ENCODE data around the gene TSPAN5.

GRCh38 chr4:98687876-98688275 lies 29.5 kb upstream of the TSPAN5 start:
- no peak for TF ChIP-seq POLR2A (IDR thresholded peaks at IDR 0.05)
- no peak for TF ChIP-seq CTCF (IDR thresholded peaks at IDR 0.05)
- no peak for TF ChIP-seq POLR2AphosphoS5 (IDR thresholded peaks at IDR 0.05)
- no peak for TF ChIP-seq EP300 (IDR thresholded peaks at IDR 0.05)

Measured in stomach (tissue), 4 donors.